Dedifferentiated amniotic fluid mesenchymal stem cell (primary cell): ENCODE results near the gene GPR42.

Source experiments
- DNase-seq: peaks from one replicate; pipeline ENCODE4 v3.0.0-alpha.2; 2016; ENCODE audit errors: extremely low spot score

GPR42 gene

GRCh38 chr19:35370722-35371121 is at the start of gene GPR42:
TSS of gene GPR42 (plus strand) at chr19:35371068. CDS start at chr19:35371360, 292 bp downstream.
- no peak for DNase-seq

GRCh38 chr19:35321291-35321690 is 49.6 kb upstream of the GPR42 start:
- DNase-seq: no peak

- no peak for DNase-seq
Measured at GRCh38 chr19:35322014-35322413, 48.9 kb upstream of the GPR42 start.

- no peak for DNase-seq
Measured at GRCh38 chr19:35327642-35328041, 43.2 kb upstream of the GPR42 start.

- no peak for DNase-seq
Measured at GRCh38 chr19:35328851-35329285, 42.0 kb upstream of the GPR42 start, which contains the start of gene CD22. TSS of gene CD22 (plus strand) at chr19:35329187. CDS start at chr19:35332041, 2,854 bp downstream.

- no peak for DNase-seq
Measured at GRCh38 chr19:35329323-35329722, 41.5 kb upstream of the GPR42 start.

- DNase-seq: no peak
Measured at GRCh38 chr19:35330475-35330874, 40.4 kb upstream of the GPR42 start.

GRCh38 chr19:35331551-35332214 is 39.2 kb upstream of the GPR42 start:
- DNase-seq: no peak

- DNase-seq: no peak
Measured at GRCh38 chr19:35332817-35333216, 38.1 kb upstream of the GPR42 start.

GRCh38 chr19:35334144-35334753 is 36.6 kb upstream of the GPR42 start:
- DNase-seq: no peak

- no peak for DNase-seq
Measured at GRCh38 chr19:35336166-35336955, 34.5 kb upstream of the GPR42 start.

- no peak for DNase-seq
Measured at GRCh38 chr19:35337097-35337983, 33.5 kb upstream of the GPR42 start.

GRCh38 chr19:35337984-35338296 is 32.9 kb upstream of the GPR42 start:
- DNase-seq: no peak

GRCh38 chr19:35340431-35340830 is 30.4 kb upstream of the GPR42 start:
- DNase-seq: no peak

- DNase-seq: no peak
Measured at GRCh38 chr19:35341006-35341405, 29.9 kb upstream of the GPR42 start.

- DNase-seq: no peak
Measured at GRCh38 chr19:35341565-35342225, 29.2 kb upstream of the GPR42 start.

GRCh38 chr19:35342430-35342829 is 28.4 kb upstream of the GPR42 start:
- no peak for DNase-seq

GRCh38 chr19:35344511-35345031 is 26.3 kb upstream of the GPR42 start:
- no peak for DNase-seq

- DNase-seq: no peak
Measured at GRCh38 chr19:35345671-35346111, 25.2 kb upstream of the GPR42 start.

GRCh38 chr19:35346193-35347052 is 24.4 kb upstream of the GPR42 start:
- no peak for DNase-seq
